HG03354 (cell line): Measurements from ENCODE around the gene SYT15.
"Not testable (repeated sequence)": the region's sequence is repeated elsewhere in the genome, so short reads cannot be mapped to it uniquely, and the experiment has no call there.

ENCODE experiments used
- ATAC-seq: cut with Tn5 transposase; IDR thresholded peaks from one replicate; pipeline ENCODE4 v1.9.1; 2021; ENCODE audit warnings: mild to moderate bottlenecking; ENCODE audit not compliant: unreplicated experiment, poor library complexity, severe bottlenecking

SYT15 gene

GRCh38 chr10:46555366-46555712 lies 23.6 kb upstream of the SYT15 start:
- ATAC-seq, result no peak

- no peak for ATAC-seq
Measured at GRCh38 chr10:46555713-46556514, 23.0 kb upstream of the SYT15 start.

GRCh38 chr10:46556515-46557318 lies 22.2 kb upstream of the SYT15 start, which contains the start of gene GPRIN2:
Gene GPRIN2, minus strand, starts transcription at chr10:46556658. Its CDS starts 5,922 bp downstream, at chr10:46550736.
- no peak for ATAC-seq

GRCh38 chr10:46557319-46558121 lies 21.4 kb upstream of the SYT15 start:
- ATAC-seq, result no peak

- ATAC-seq, result no peak
Measured at GRCh38 chr10:46558122-46558391, 20.9 kb upstream of the SYT15 start.

GRCh38 chr10:46558392-46559185 lies 20.3 kb upstream of the SYT15 start:
- ATAC-seq, result no peak

- ATAC-seq, result no peak
Measured at GRCh38 chr10:46559231-46559671, 19.7 kb upstream of the SYT15 start.

- ATAC-seq, result no peak
Measured at GRCh38 chr10:46560381-46560780, 18.5 kb upstream of the SYT15 start.

- no peak for ATAC-seq
Measured at GRCh38 chr10:46560952-46561351, 18.0 kb upstream of the SYT15 start.

- ATAC-seq, result peak; percentile 84
Measured at GRCh38 chr10:46565591-46566332, 13.2 kb upstream of the SYT15 start.

GRCh38 chr10:46567151-46567550 lies 11.8 kb upstream of the SYT15 start:
- not testable (repeated sequence) for ATAC-seq

- ATAC-seq, result not testable (repeated sequence)
Measured at GRCh38 chr10:46570655-46571054, 8.3 kb upstream of the SYT15 start.

- not testable (repeated sequence) for ATAC-seq
Measured at GRCh38 chr10:46572765-46573164, 6.2 kb upstream of the SYT15 start.

GRCh38 chr10:46573314-46573713 lies 5.6 kb upstream of the SYT15 start:
- not testable (repeated sequence) for ATAC-seq

GRCh38 chr10:46573884-46574283 lies 5.0 kb upstream of the SYT15 start:
- not testable (repeated sequence) for ATAC-seq

- ATAC-seq, result not testable (repeated sequence)
Measured at GRCh38 chr10:46577624-46578473, 1.1 kb upstream of the SYT15 start.

- ATAC-seq, result not testable (repeated sequence)
Measured at GRCh38 chr10:46579378-46579777, 450 bp downstream of the SYT15 start.

- ATAC-seq, result not testable (repeated sequence)
Measured at GRCh38 chr10:46581997-46582396, 3.1 kb downstream of the SYT15 start.
